Choroid plexus epithelial cell (primary cell): ENCODE measurements around the gene DNAJC27.

Source experiments
- DNase-seq: peaks from one replicate; pipeline ENCODE4 v3.0.0-alpha.2; 2010; ENCODE audit warnings: low read depth
- H3K4me3 ChIP-seq: 2 replicates; pipeline ENCODE4 v1.5.1; 2011; ENCODE audit warnings: low read depth, mild to moderate bottlenecking, control low read depth, low read length, moderate library complexity
- CTCF ChIP-seq: conservative IDR thresholded peaks from 2 replicates; pipeline ENCODE4 v1.5.1; 2011; ENCODE audit warnings: low read depth, mild to moderate bottlenecking, control low read depth, inconsistent platforms, low read length, moderate library complexity

Gene DNAJC27

GRCh38 chr2:24910245-24910644 lies 61.5 kb downstream of the DNAJC27 start:
- TF ChIP-seq CTCF, result no peak
- no peak for DNase-seq
- no peak overlapping the region for H3K4me3 ChIP-seq

GRCh38 chr2:24909555-24910177 lies 62.1 kb downstream of the DNAJC27 start:
- TF ChIP-seq CTCF, result no peak
- no peak overlapping the region for H3K4me3 ChIP-seq
- DNase-seq, result no peak

DNA sequence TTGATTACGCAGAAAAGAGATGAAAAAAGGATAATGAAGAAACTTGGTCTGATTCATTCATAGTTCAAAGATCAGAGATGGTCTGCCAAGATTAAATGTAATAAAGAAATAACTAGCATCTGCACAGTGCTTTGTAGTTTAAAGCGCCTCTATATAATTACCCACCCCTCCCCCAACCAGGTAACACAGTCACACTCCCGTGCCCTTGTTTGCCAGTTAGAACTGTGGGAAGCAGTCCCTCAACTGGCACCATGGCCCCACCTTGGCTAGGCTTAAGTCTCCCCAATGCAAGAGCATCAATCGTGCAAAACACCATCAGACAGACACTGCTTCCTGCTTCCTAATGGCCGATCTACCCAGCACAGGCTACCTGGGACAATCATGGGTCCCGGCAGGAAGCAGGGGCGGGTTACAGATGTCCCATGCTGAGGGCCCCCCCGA lies 63.3 kb downstream of the DNAJC27 start:
- H3K4me3 ChIP-seq, result no peak overlapping the region
- TF ChIP-seq CTCF, result no peak
- no peak for DNase-seq

DNA sequence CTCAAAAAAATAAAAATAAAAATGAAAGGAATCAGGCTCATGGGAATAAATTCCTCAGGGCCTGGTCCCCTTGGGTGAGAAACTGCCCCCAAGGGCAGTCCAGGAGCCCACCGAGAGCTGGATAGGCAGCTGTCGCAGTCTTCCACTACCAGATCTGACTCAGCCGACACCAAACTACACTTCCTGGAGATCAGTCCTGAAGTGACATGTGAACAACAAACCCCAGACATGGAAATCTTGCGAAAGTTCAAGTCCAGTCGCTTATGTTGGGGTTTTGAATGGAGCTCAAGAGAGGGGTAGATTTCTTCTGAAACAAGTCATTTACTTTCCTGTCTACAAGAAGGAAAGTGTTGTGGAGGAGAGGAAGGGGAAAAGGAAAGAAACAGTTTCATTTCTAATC lies 64.6 kb downstream of the DNAJC27 start:
- no peak for DNase-seq
- no peak for TF ChIP-seq CTCF
- H3K4me3 ChIP-seq, result no peak overlapping the region

DNA sequence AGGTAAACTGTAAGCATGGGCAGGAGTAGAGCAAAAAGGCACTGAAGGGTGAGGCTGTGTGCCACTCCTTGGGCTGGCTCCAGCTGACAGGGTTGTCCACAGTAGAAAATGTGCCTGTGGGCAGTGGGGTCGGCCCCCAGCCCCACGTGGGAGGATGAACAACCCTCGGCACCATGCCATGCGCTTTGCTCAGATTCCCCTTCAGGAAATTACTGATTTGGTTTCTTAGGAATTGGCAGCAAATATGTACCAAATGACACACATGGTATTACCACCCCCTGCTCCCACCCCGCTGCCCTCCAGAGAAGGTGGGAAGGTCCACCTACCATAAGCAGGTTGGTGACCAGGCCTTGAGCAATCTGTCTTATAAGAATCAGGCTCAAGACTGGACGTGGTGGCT lies 65.3 kb downstream of the DNAJC27 start:
- DNase-seq, result no peak
- TF ChIP-seq CTCF, result no peak

DNA sequence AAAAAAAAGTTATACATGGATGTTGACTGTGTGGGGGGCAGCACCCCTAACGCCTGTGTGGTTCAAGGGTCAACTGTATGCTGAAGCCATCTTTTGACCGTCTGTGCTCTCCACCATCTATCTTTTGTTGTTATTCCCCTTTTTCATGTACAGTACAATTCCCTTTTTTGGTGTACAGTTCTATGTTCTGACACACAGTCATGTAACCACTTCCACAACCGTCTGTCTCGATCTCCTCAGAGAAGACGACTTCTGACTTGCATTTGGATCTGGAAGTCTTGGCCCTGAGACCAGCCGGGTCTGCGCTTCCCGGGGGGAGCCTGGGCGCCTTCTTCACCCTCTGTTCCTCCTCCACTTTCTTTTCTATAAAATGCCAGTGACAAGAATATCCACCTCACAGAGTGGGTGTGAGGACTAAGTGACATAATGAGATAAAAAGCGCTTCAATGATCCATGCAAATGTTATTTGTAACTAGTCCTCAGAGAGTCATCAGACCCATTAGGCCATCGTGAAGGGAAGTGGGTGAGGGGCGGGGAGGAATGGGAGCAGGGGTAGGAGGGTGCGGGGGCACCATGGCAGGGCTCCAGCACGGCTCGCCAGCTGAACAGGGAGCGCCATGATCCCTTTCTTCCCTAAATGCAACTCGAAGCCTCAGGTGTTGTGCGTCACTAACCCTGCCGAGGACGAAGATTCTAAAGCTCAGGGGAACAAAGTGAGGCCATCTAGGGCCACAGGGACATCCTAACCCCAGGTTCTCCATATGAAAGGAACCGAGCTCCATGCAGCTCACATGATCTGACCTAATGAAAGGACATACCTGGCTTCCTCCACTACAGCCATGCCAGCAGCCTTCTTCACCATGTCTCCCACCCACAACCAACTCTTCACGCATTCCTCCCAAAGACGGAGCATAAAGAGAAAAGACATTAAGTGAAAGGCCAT lies 68.3 kb downstream of the DNAJC27 start:
- no peak overlapping the region for H3K4me3 ChIP-seq
- TF ChIP-seq CTCF, result no peak
- no peak for DNase-seq

More for the DNA sequence above, 65.3 kb downstream of the DNAJC27 start:
- no peak overlapping the region for H3K4me3 ChIP-seq
